HEK293 (cell line): ENCODE data around the gene TRNP1.

Source experiments
- CTCF ChIA-PET: fragments of 350-600 bp; formaldehyde crosslinking; extraction: SDS; loops from one replicate; lab custom pipeline; 2021; ENCODE audit warnings: antibody characterized with exemption; lab: Yijun Ruan, JAX
- POLR2A ChIA-PET: fragments of 300-600 bp; formaldehyde crosslinking; extraction: SDS; loops from one replicate; lab custom pipeline; 2020; ENCODE audit warnings: antibody characterized with exemption, inconsistent platforms; lab: Yijun Ruan, JAX
- H3K27ac ChIP-seq: fragments of 200-500 bp; sonication (Bioruptor generic); 2 replicates; pipeline ENCODE4 v1.5.1; 2014; ENCODE audit warnings: low read depth, low read length, control low read depth, inconsistent platforms; ENCODE audit errors: extremely low read depth
- H3K36me3 ChIP-seq, 2 experiments: fragments of 200-500 bp in 1 of 2; sonication (Bioruptor generic) in 1 of 2; 1 replicate in 1 of 2; 2 replicates in 1 of 2; pipeline ENCODE4 v1.5.1; 2014 to 2017; ENCODE audit warnings: inconsistent platforms in 2 of 2, low read length in 2 of 2; ENCODE audit not compliant: control insufficient read depth in 2 of 2, insufficient read depth in 1 of 2
- H3K4me1 ChIP-seq: fragments of 200-500 bp; sonication (Bioruptor generic); 2 replicates; pipeline ENCODE4 v1.5.1; 2014; ENCODE audit warnings: mild to moderate bottlenecking, low read length, inconsistent platforms; ENCODE audit not compliant: control insufficient read depth, insufficient read depth
- H3K4me3 ChIP-seq: 2 replicates; pipeline ENCODE4 v1.5.1; 2011; ENCODE audit warnings: low read depth, mild to moderate bottlenecking, control low read depth, low read length, moderate library complexity
- H3K9me3 ChIP-seq: fragments of 200-500 bp; sonication (Bioruptor generic); 2 replicates; pipeline ENCODE4 v1.5.1; 2014; ENCODE audit warnings: low read depth, low read length, inconsistent platforms; ENCODE audit not compliant: control insufficient read depth, insufficient read depth
- HOXC10 ChIP-seq: sonication (generic); formaldehyde crosslinking; IDR thresholded peaks from 2 replicates; pipeline ENCODE4 v1.8.1; 2023; ENCODE audit warnings: mild to moderate bottlenecking, missing genetic modification reagents
- MZF1 ChIP-seq: fragments of 450-650 bp; formaldehyde crosslinking; IDR thresholded peaks from 2 replicates; pipeline ENCODE4 v1.5.1; 2017; ENCODE audit warnings: missing biosample characterization, missing genetic modification characterization, borderline replicate concordance
- PRDM6 ChIP-seq: fragments of 450-650 bp; formaldehyde crosslinking; IDR thresholded peaks from 2 replicates; pipeline ENCODE4 v1.5.1; 2017; ENCODE audit warnings: missing biosample characterization, missing genetic modification characterization
- ZBTB6 ChIP-seq: fragments of 450-650 bp; formaldehyde crosslinking; IDR thresholded peaks from 2 replicates; pipeline ENCODE4 v1.5.1; 2017; ENCODE audit warnings: missing biosample characterization, missing genetic modification characterization
- ZFP3 ChIP-seq: fragments of 450-650 bp; formaldehyde crosslinking; IDR thresholded peaks from 2 replicates; pipeline ENCODE4 v1.5.1; 2016; ENCODE audit warnings: low read depth, missing biosample characterization, missing genetic modification characterization
- ZIC2 ChIP-seq: fragments of 450-650 bp; formaldehyde crosslinking; IDR thresholded peaks from 2 replicates; pipeline ENCODE4 v1.5.1; 2016; ENCODE audit warnings: missing biosample characterization, missing genetic modification characterization
- ZNF157 ChIP-seq: fragments of 450-650 bp; formaldehyde crosslinking; IDR thresholded peaks from 2 replicates; pipeline ENCODE4 v1.5.1; 2016; ENCODE audit warnings: missing biosample characterization, missing genetic modification characterization
- ZNF211 ChIP-seq: fragments of 450-650 bp; formaldehyde crosslinking; IDR thresholded peaks from 2 replicates; pipeline ENCODE4 v1.5.1; 2016; ENCODE audit warnings: low read depth, missing biosample characterization, missing genetic modification characterization
- ZNF214 ChIP-seq: fragments of 450-650 bp; formaldehyde crosslinking; IDR thresholded peaks from 2 replicates; pipeline ENCODE4 v1.5.1; 2017; ENCODE audit warnings: missing biosample characterization, mild to moderate bottlenecking, missing genetic modification characterization, borderline replicate concordance
- ZNF221 ChIP-seq: fragments of 450-650 bp; formaldehyde crosslinking; IDR thresholded peaks from 2 replicates; pipeline ENCODE4 v1.5.1; 2017; ENCODE audit warnings: missing biosample characterization, missing genetic modification characterization, borderline replicate concordance
- ZNF510 ChIP-seq: fragments of 450-650 bp; formaldehyde crosslinking; IDR thresholded peaks from 2 replicates; pipeline ENCODE4 v1.5.1; 2018; ENCODE audit warnings: mild to moderate bottlenecking, missing genetic modification characterization, missing biosample characterization; ENCODE audit not compliant: insufficient replicate concordance
- ZNF561 ChIP-seq: fragments of 450-650 bp; IDR thresholded peaks from 2 replicates; pipeline ENCODE4 v1.5.1; 2018; ENCODE audit warnings: missing biosample characterization, missing genetic modification characterization, borderline replicate concordance
- ZNF571 ChIP-seq: fragments of 450-650 bp; formaldehyde crosslinking; IDR thresholded peaks from 2 replicates; pipeline ENCODE4 v1.5.0; 2017; ENCODE audit warnings: missing biosample characterization, missing genetic modification characterization
- ZNF580 ChIP-seq: fragments of 450-650 bp; formaldehyde crosslinking; IDR thresholded peaks from 2 replicates; pipeline ENCODE4 v1.5.1; 2016; ENCODE audit warnings: missing biosample characterization, missing genetic modification characterization
- ZNF658 ChIP-seq: fragments of 450-650 bp; formaldehyde crosslinking; IDR thresholded peaks from 2 replicates; pipeline ENCODE4; 2016; ENCODE audit warnings: missing biosample characterization, missing genetic modification characterization
- TF ChIP-seq, protein P1 (sequence below): fragments of 450-650 bp; formaldehyde crosslinking; IDR thresholded peaks from 2 replicates; pipeline ENCODE4 v1.5.1; 2016; ENCODE audit warnings: missing biosample characterization, missing genetic modification characterization, borderline replicate concordance

The TRNP1 gene

DNA sequence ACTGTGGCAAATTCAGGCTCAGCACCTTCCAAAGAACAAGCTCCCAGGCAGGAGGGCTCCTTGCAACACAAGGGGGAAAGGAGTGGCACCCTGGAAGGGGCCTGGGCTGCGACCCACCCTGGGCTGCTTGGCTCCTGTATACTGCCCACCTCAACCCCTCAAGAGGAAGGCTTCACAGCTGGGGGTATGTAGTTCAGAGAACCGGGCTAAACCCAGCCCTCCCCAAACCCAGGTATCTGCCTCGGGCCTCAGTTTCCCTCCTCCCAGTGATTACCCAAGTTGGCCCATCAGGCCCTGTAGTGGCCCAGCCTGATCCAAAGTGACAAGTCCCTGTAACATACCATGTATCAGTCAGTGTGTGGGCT lies 11.7 kb downstream of the TRNP1 start:
- CTCF ChIA-PET = interaction anchor here (1.1 to 1.4 kb wide), 2 partner anchors 9 to 39 kb away, joined by 3 to 8 read pairs; no protein-coding TSS in a partner anchor
- Histone ChIP-seq H3K36me3 (no peaks in the 10 kb centered on the region), H3K9me3 (no peaks in the 10 kb centered on the region), H3K4me3 (no peak overlapping the region), H3K4me1 (no peaks in the 10 kb centered on the region), H3K27ac (no peak overlapping the region)
- POLR2A ChIA-PET = interaction anchor here (1.4 to 2.0 kb wide), 2 partner anchors 8 to 22 kb away, joined by 5 read pairs; partner anchors contain the start of gene TENT5B
- TF ChIP-seq ZBTB6 (no peak), ZNF571 (tag by site-specific recombination) (no peak), ZNF561 (tag by site-specific recombination) (no peak), ZNF157 (tag by site-specific recombination) (no peak), ZNF211 (tag by site-specific recombination) (no peak), ZNF580 (no peak), ZNF510 (tag by site-specific recombination) (no peak), MZF1 (tag by site-specific recombination) (no peak)

GRCh38 chr1:27005648-27006496 lies 12.4 kb downstream of the TRNP1 start:
- ChIA-PET CTCF (interaction anchor here (1.0 kb wide), 1 partner anchor 9 kb away, joined by 6 read pairs; no protein-coding TSS in a partner anchor), POLR2A (no interaction called here)
- no peak overlapping the region for H3K27ac ChIP-seq
- H3K4me1 ChIP-seq = no peaks in the 10 kb centered on the region
- H3K36me3 ChIP-seq = no peaks in the 10 kb centered on the region
- TF ChIP-seq ZIC2 (tag by site-specific recombination) (peak; percentile 62), ZNF214 (no peak), ZNF221 (tag by site-specific recombination) (no peak), PRDM6 (tag by site-specific recombination) (no peak), ZNF658 (tag by site-specific recombination) (no peak), ZFP3 (tag by site-specific recombination) (no peak), HOXC10 (CRISPR knock-in tag) (no peak), ZNF510 (tag by site-specific recombination) (no peak)
- TF ChIP-seq, protein P1, sequence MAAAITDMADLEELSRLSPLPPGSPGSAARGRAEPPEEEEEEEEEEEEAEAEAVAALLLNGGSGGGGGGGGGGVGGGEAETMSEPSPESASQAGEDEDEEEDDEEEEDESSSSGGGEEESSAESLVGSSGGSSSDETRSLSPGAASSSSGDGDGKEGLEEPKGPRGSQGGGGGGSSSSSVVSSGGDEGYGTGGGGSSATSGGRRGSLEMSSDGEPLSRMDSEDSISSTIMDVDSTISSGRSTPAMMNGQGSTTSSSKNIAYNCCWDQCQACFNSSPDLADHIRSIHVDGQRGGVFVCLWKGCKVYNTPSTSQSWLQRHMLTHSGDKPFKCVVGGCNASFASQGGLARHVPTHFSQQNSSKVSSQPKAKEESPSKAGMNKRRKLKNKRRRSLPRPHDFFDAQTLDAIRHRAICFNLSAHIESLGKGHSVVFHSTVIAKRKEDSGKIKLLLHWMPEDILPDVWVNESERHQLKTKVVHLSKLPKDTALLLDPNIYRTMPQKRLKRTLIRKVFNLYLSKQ (tag by site-specific recombination) = no peak
- TF ChIP-seq, all 188 proteins: peak for 1
- no peaks in the 10 kb centered on the region for H3K9me3 ChIP-seq
- H3K4me3 ChIP-seq = no peak overlapping the region
